Neuronal stem cell (in vitro differentiated cells): Measurements from ENCODE around the gene MARS1.
A peak's percentile ranks its signal among the peaks of the same experiment; 100 is the strongest.

Experiments used
- DNase-seq: peaks from one replicate; pipeline ENCODE4 v3.0.0-alpha.2; 2013; ENCODE audit warnings: low spot score
- H2AFZ ChIP-seq: one replicate; pipeline ENCODE4 v1.6.1; 2013; ENCODE audit warnings: mild to moderate bottlenecking, low read length, inconsistent platforms
- H2AK5ac ChIP-seq: 2 replicates; pipeline ENCODE4 v1.6.1; 2013; ENCODE audit warnings: low read depth, mild to moderate bottlenecking, inconsistent platforms, low read length, moderate library complexity, mixed read lengths
- H2BK120ac ChIP-seq: 2 replicates; pipeline ENCODE4 v1.6.1; 2013; ENCODE audit warnings: low read depth, mild to moderate bottlenecking, inconsistent platforms, low read length, moderate library complexity, mixed read lengths
- H2BK12ac ChIP-seq: one replicate; pipeline ENCODE4 v1.6.1; 2013; ENCODE audit warnings: low read length, inconsistent platforms
- H2BK15ac ChIP-seq: 2 replicates; pipeline ENCODE4 v1.6.1; 2013; ENCODE audit warnings: mild to moderate bottlenecking, low read length, inconsistent platforms, mixed read lengths
- H2BK5ac ChIP-seq: one replicate; pipeline ENCODE4 v1.6.1; 2013; ENCODE audit warnings: inconsistent platforms, mild to moderate bottlenecking, low read length, moderate library complexity
- H3K14ac ChIP-seq: one replicate; pipeline ENCODE4 v1.6.1; 2013; ENCODE audit warnings: low read length, inconsistent platforms
- H3K18ac ChIP-seq: 2 replicates; pipeline ENCODE4 v1.6.1; 2013; ENCODE audit warnings: low read length, inconsistent platforms
- H3K23ac ChIP-seq: 2 replicates; pipeline ENCODE4 v1.6.1; 2013; ENCODE audit warnings: low read depth, mild to moderate bottlenecking, mixed read lengths, low read length, inconsistent platforms; ENCODE audit not compliant: poor library complexity
- H3K27ac ChIP-seq: replicated peaks from 3 replicates; pipeline ENCODE4 v1.5.1; 2013; ENCODE audit warnings: low read length, inconsistent platforms
- H3K27me3 ChIP-seq, 3 experiments: 2 replicates each; pipeline ENCODE4 v1.6.1; 2013; ENCODE audit warnings: low read length in 3 of 3, mild to moderate bottlenecking in 2 of 3, inconsistent platforms in 1 of 3, low read depth in 1 of 3, mixed read lengths in 1 of 3, moderate library complexity in 1 of 3; ENCODE audit not compliant: control insufficient read depth in 3 of 3, insufficient read depth in 3 of 3
- H3K36me3 ChIP-seq, 2 donors: replicated peaks in 1 of 2; 2 replicates each; pipeline ENCODE4 v1.6.1; 2013; ENCODE audit warnings: low read length in 2 of 2; ENCODE audit not compliant: control insufficient read depth in 2 of 2, insufficient read depth in 2 of 2
- H3K4ac ChIP-seq: 2 replicates; pipeline ENCODE4 v1.6.1; 2013; ENCODE audit warnings: inconsistent platforms, mild to moderate bottlenecking, low read length, moderate library complexity
- H3K4me1 ChIP-seq, 2 donors: 1 replicate in 1 of 2; 2 replicates in 1 of 2; pipeline ENCODE4 v1.6.1; 2013; ENCODE audit warnings: low read length in 2 of 2, low read depth in 1 of 2; ENCODE audit not compliant: control insufficient read depth in 2 of 2, insufficient read depth in 1 of 2
- H3K4me2 ChIP-seq: one replicate; pipeline ENCODE4 v1.6.1; 2013; ENCODE audit warnings: mild to moderate bottlenecking, low read length, inconsistent platforms; ENCODE audit not compliant: insufficient read depth, poor library complexity, severe bottlenecking
- H3K4me3 ChIP-seq, 2 donors: 2 replicates each; pipeline ENCODE4 v1.5.1; 2013; ENCODE audit warnings: low read length in 2 of 2, mild to moderate bottlenecking in 2 of 2, inconsistent platforms in 1 of 2, moderate library complexity in 1 of 2
- H3K79me1 ChIP-seq: one replicate; pipeline ENCODE4 v1.6.1; 2013; ENCODE audit warnings: low read depth, mild to moderate bottlenecking, inconsistent platforms, low read length, moderate library complexity
- H3K9ac ChIP-seq: one replicate; pipeline ENCODE4 v1.6.1; 2013; ENCODE audit warnings: mild to moderate bottlenecking, low read depth, low read length, inconsistent platforms; ENCODE audit not compliant: poor library complexity
- H3K9me3 ChIP-seq, 2 donors: replicated peaks in 1 of 2; 2 replicates each; pipeline versions ENCODE3 to v1.6.1; 2013; ENCODE audit warnings: low read length in 2 of 2, mild to moderate bottlenecking in 2 of 2, inconsistent platforms in 1 of 2, low read depth in 1 of 2, mixed read lengths in 1 of 2, moderate library complexity in 1 of 2; ENCODE audit not compliant: control insufficient read depth in 2 of 2, insufficient read depth in 1 of 2
- H4K8ac ChIP-seq: one replicate; pipeline ENCODE4 v1.6.1; 2013; ENCODE audit warnings: low read depth, mild to moderate bottlenecking, inconsistent platforms, low read length, moderate library complexity
- H4K91ac ChIP-seq: one replicate; pipeline ENCODE4 v1.6.1; 2013; ENCODE audit warnings: low read length, low read depth, mild to moderate bottlenecking, inconsistent platforms; ENCODE audit not compliant: poor library complexity
- WGBS, 2 donors: extraction: QIAGEN DNeasy Blood & Tissue Kit; methylation state at CpG; one replicate each; pipeline ENCODE4 v1.1.7; 2013; ENCODE audit warnings: missing lambda C conversion rate in 2 of 2, mixed read lengths in 1 of 2; ENCODE audit not compliant: insufficient read length in 2 of 2, insufficient replicate concordance in 1 of 2; ENCODE audit errors: extremely low coverage in 2 of 2; 5-methylcytosine and 5-hydroxymethylcytosine counted together

The MARS1 gene

GRCh38 chr12:57545809-57546437 is 58.1 kb downstream of the MARS1 start:
- H3K9ac ChIP-seq, result peak overlapping the region; percentile 90
- no peak overlapping the region for H4K91ac ChIP-seq
- no peak overlapping the region for H3K18ac ChIP-seq
- no peak overlapping the region for H2BK12ac ChIP-seq
- H2BK5ac ChIP-seq, result no peak overlapping the region
- H2BK15ac ChIP-seq, result no peak overlapping the region
- no peak overlapping the region for H4K8ac ChIP-seq
- peak overlapping the region; percentile 58 to 94 for H3K4me3 ChIP-seq
- no peak overlapping the region for H2AK5ac ChIP-seq
- H3K4me1 ChIP-seq, result peaks cover 15 to 16% of the 10 kb centered on the region in 2 donors
- H2AFZ ChIP-seq, result no peak overlapping the region
- no peak for DNase-seq
- H3K79me1 ChIP-seq, result peaks cover 5% of the 10 kb centered on the region
- H3K4ac ChIP-seq, result no peak overlapping the region
- H3K27ac ChIP-seq, result no peak overlapping the region
- no peak overlapping the region for H3K14ac ChIP-seq
- peaks cover 0 to 31% (median 11%) of the 10 kb centered on the region in 3 experiments for H3K27me3 ChIP-seq
- H3K4me2 ChIP-seq, result peak overlapping the region; percentile 72
- no peak overlapping the region for H2BK120ac ChIP-seq
- no peak overlapping the region for H3K23ac ChIP-seq
- H3K9me3 ChIP-seq, result no peaks in the 10 kb centered on the region
- H3K36me3 ChIP-seq, result peaks cover 4 to 41% of the 10 kb centered on the region in 2 donors
- no CpG with 5 or more reads among the region's 15 CpGs for WGBS, 2 donors

GRCh38 chr12:57546438-57547287 is 58.8 kb downstream of the MARS1 start, which contains the start of gene DCTN2:
TSS of gene DCTN2 (minus strand) at chr12:57547192. CDS start at chr12:57547063, 129 bp downstream.
- H3K27me3 ChIP-seq, result peaks cover 0 to 33% (median 11%) of the 10 kb centered on the region in 3 experiments
- H3K9ac ChIP-seq, result peak within 1 kb of the TSS; percentile 90
- peak; percentile 93 for DNase-seq
- peak within 1 kb of the TSS; percentile 58 to 94 for H3K4me3 ChIP-seq
- H2AK5ac ChIP-seq, result no peak within 1 kb of the TSS
- peaks cover 4 to 34% of the 10 kb centered on the region in 2 donors for H3K36me3 ChIP-seq
- no peak within 1 kb of the TSS for H2BK12ac ChIP-seq
- WGBS, 2 donors, result no CpG with 5 or more reads among the region's 56 CpGs
- H4K91ac ChIP-seq, result no peak within 1 kb of the TSS
- no peak within 1 kb of the TSS for H2BK120ac ChIP-seq
- peak within 1 kb of the TSS; percentile 39 for H2BK15ac ChIP-seq
- no peak within 1 kb of the TSS for H3K27ac ChIP-seq
- H3K4me1 ChIP-seq, result peaks cover 14 to 16% of the 10 kb centered on the region in 2 donors
- peak within 1 kb of the TSS; percentile 72 for H3K4me2 ChIP-seq
- peak within 1 kb of the TSS; percentile 96 for H2AFZ ChIP-seq
- peak within 1 kb of the TSS; percentile 66 for H2BK5ac ChIP-seq
- peak within 1 kb of the TSS; percentile 89 for H3K18ac ChIP-seq
- no peak within 1 kb of the TSS for H3K4ac ChIP-seq
- no peak within 1 kb of the TSS for H3K14ac ChIP-seq
- H3K9me3 ChIP-seq, result no peaks in the 10 kb centered on the region
- H3K23ac ChIP-seq, result no peak within 1 kb of the TSS
- H3K79me1 ChIP-seq, result peaks cover 5% of the 10 kb centered on the region
- no peak within 1 kb of the TSS for H4K8ac ChIP-seq

GRCh38 chr12:57547288-57548012 is 59.6 kb downstream of the MARS1 start:
- Histone ChIP-seq H2BK15ac (no peak overlapping the region), H3K27me3 (peaks cover 0 to 33% (median 11%) of the 10 kb centered on the region in 3 experiments), H3K4me2 (no peak overlapping the region), H4K91ac (no peak overlapping the region), H2AK5ac (no peak overlapping the region), H3K4me3 (peak overlapping the region in 1 of 2 donors; percentile 58), H3K4ac (no peak overlapping the region), H3K14ac (no peak overlapping the region), H3K23ac (no peak overlapping the region), H2AFZ (peak overlapping the region; percentile 96), H2BK12ac (no peak overlapping the region), H2BK120ac (no peak overlapping the region), H3K36me3 (peaks cover 4 to 27% of the 10 kb centered on the region in 2 donors), H2BK5ac (no peak overlapping the region), H3K27ac (no peak overlapping the region), H3K18ac (no peak overlapping the region), H3K4me1 (peaks cover 21 to 22% of the 10 kb centered on the region in 2 donors), H3K79me1 (peaks cover 5% of the 10 kb centered on the region), H3K9me3 (no peaks in the 10 kb centered on the region), H4K8ac (no peak overlapping the region), H3K9ac (no peak overlapping the region)
- no peak for DNase-seq
- WGBS, 2 donors, result no CpG with 5 or more reads among the region's 9 CpGs
